ENCODE measurements around the gene MBOAT2. TPM values are rescaled to one million over a fixed set of nuclear protein-coding genes. Genes with fewer than 3 reads are reported as not detected.

The MBOAT2 gene
- polyA plus RNA-seq, 4 donors = 1.4 to 15.8 (median 2.5) TPM

DNA sequence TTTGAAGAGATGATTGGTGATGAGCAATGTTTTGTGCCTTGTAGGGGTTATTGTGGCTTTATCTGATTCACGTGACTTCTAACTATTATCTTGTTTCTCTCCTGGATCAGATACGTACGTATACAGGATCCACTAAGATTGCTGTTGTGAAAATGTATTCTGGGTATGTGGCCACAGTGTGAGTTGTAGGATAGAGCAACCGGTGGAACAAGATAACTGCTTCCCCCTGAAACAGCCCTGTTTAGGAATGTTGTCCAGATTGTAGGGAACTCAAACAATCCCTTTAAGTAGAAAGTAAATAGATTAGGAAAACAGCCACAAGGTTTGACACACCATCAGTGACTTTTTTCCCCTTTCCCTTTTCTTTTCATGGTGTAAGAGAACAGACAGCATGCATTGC is 22.3 kb upstream of the MBOAT2 start:
- Histone ChIP-seq H3K9me3 (ENCODE audit: control insufficient read depth in 2 of 2, insufficient read depth in 1 of 2, low read depth in 1 of 2, low read length in 1 of 2) (no peaks in the 10 kb centered on the region), H3K27ac (ENCODE audit: low read depth in 1 of 3, low read length in 2 of 3) (no peak overlapping the region), H3K4me1 (ENCODE audit: control insufficient read depth in 3 of 3, insufficient read depth in 2 of 3, low read depth in 1 of 3, low read length in 2 of 3) (no peaks in the 10 kb centered on the region), H3K36me3 (ENCODE audit: control insufficient read depth in 3 of 3, insufficient read depth in 2 of 3, low read depth in 1 of 3, low read length in 3 of 3) (no peaks in the 10 kb centered on the region), H3K4me3 (ENCODE audit: low read depth in 1 of 3, low read length in 3 of 3) (no peak overlapping the region), H3K27me3 (ENCODE audit: control insufficient read depth in 3 of 3, insufficient read depth in 3 of 3, low read length in 3 of 3) (peaks cover 0 to 6% (median 0%) of the 10 kb centered on the region in 3 donors)
- no peak for DNase-seq
- no peak for FAIRE-seq
- WGBS, 3 donors = 50 to 72% (median 68%) methylated on average over 4 of the region's 4 CpGs

DNA sequence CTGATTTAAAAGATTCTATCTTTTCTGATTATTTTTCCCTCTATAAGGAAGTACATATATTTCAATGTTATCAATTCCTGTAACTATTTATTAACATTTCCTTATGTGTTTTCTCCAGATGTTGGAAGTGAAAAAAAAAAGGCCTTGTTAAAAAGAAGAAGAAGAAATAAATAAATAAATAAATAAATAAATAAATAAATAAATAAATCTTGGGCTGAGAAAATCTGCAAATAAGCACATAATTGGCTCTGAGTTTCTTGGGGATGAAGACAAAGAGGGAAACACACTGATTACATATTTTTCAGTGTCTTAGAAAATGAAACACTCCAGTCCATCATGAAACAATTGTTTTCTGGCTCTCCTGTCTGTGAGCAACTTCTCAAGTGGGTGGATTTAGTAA is 21.1 kb upstream of the MBOAT2 start:
- DNase-seq = no peak
- H3K36me3 ChIP-seq (ENCODE audit: control insufficient read depth in 3 of 3, insufficient read depth in 2 of 3, low read depth in 1 of 3, low read length in 3 of 3) = no peaks in the 10 kb centered on the region
- no peaks in the 10 kb centered on the region for H3K4me1 ChIP-seq (ENCODE audit: control insufficient read depth in 3 of 3, insufficient read depth in 2 of 3, low read depth in 1 of 3, low read length in 2 of 3)
- H3K9me3 ChIP-seq (ENCODE audit: control insufficient read depth in 2 of 2, insufficient read depth in 1 of 2, low read depth in 1 of 2, low read length in 1 of 2) = no peaks in the 10 kb centered on the region
- FAIRE-seq = no peak
- H3K27ac ChIP-seq (ENCODE audit: low read depth in 1 of 3, low read length in 2 of 3) = no peak overlapping the region
- peaks cover 0 to 3% (median 0%) of the 10 kb centered on the region in 3 donors for H3K27me3 ChIP-seq (ENCODE audit: control insufficient read depth in 3 of 3, insufficient read depth in 3 of 3, low read length in 3 of 3)
- H3K4me3 ChIP-seq (ENCODE audit: low read depth in 1 of 3, low read length in 3 of 3) = no peak overlapping the region

DNA sequence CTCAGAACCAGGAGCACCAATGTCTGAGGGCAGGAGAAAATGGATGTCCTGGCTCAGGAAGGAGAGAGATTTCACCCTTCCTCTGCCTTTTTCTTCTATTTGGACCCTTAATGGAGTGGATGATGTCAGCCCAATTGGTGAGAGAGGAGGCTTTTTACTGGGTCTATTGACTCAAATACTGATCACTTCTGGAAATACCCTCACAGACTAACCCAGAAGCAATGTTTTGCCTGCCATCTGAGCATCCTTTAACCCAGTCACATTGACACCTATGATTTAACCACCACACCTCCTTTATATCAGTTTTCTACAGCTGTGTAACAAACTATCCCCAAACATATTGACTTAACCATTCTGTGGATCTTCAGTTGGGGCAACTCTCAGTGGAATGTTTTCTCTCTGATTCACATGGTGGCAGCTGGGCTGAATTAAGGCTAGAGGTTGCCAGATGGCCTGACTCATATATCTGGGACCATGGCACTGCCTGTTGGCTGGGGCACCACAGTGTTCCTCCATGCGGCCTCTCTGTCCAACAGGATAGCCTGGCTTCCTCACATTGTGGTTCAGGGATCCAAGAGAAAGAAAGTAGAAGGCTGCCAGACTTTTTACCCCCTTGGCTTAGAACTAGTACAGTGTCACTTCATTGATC is 18.2 kb upstream of the MBOAT2 start:
- H3K27me3 ChIP-seq (ENCODE audit: control insufficient read depth in 3 of 3, insufficient read depth in 3 of 3, low read length in 3 of 3) = peaks cover 0 to 3% (median 0%) of the 10 kb centered on the region in 3 donors
- FAIRE-seq (no peak), DNase-seq (no peak)
- H3K36me3 ChIP-seq (ENCODE audit: control insufficient read depth in 3 of 3, insufficient read depth in 2 of 3, low read depth in 1 of 3, low read length in 3 of 3) = no peaks in the 10 kb centered on the region
- no peaks in the 10 kb centered on the region for H3K9me3 ChIP-seq (ENCODE audit: control insufficient read depth in 2 of 2, insufficient read depth in 1 of 2, low read depth in 1 of 2, low read length in 1 of 2)
- 96 to 100% (median 100%) methylated on average over 1 of the region's 1 CpG for whole genome bisulfite sequencing, 3 donors
- no peak overlapping the region for H3K4me3 ChIP-seq (ENCODE audit: low read depth in 1 of 3, low read length in 3 of 3)
- H3K4me1 ChIP-seq (ENCODE audit: control insufficient read depth in 3 of 3, insufficient read depth in 2 of 3, low read depth in 1 of 3, low read length in 2 of 3) = no peaks in the 10 kb centered on the region
- no peak overlapping the region for H3K27ac ChIP-seq (ENCODE audit: low read depth in 1 of 3, low read length in 2 of 3)

DNA sequence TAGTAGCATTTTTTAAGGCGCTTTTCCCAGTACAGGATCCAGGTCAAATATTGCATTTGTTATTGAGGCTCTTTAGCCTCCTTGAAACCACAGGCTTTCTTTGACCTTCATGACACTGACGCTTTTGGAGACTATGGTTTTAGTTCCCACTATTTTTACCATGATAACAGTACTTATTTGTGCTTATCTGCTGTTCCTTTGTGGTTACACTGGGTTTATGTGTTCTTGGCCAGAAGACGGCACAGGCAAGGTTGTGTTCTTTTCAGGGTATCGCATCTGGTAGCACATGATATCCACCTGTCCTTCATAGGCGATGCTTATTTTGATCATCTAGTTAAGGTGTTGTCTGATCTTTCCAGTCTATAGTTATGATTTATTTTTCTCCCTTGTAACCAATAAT is 16.8 kb upstream of the MBOAT2 start:
- no peak for DNase-seq
- Histone ChIP-seq H3K9me3 (ENCODE audit: control insufficient read depth in 2 of 2, insufficient read depth in 1 of 2, low read depth in 1 of 2, low read length in 1 of 2) (no peaks in the 10 kb centered on the region), H3K4me3 (ENCODE audit: low read depth in 1 of 3, low read length in 3 of 3) (no peak overlapping the region), H3K36me3 (ENCODE audit: control insufficient read depth in 3 of 3, insufficient read depth in 2 of 3, low read depth in 1 of 3, low read length in 3 of 3) (no peaks in the 10 kb centered on the region), H3K4me1 (ENCODE audit: control insufficient read depth in 3 of 3, insufficient read depth in 2 of 3, low read depth in 1 of 3, low read length in 2 of 3) (no peaks in the 10 kb centered on the region), H3K27ac (ENCODE audit: low read depth in 1 of 3, low read length in 2 of 3) (no peak overlapping the region), H3K27me3 (ENCODE audit: control insufficient read depth in 3 of 3, insufficient read depth in 3 of 3, low read length in 3 of 3) (peaks cover 0 to 3% (median 0%) of the 10 kb centered on the region in 3 donors)
- FAIRE-seq = no peak
- 89 to 91% (median 90%) methylated on average over 5 of the region's 5 CpGs for WGBS, 3 donors

DNA sequence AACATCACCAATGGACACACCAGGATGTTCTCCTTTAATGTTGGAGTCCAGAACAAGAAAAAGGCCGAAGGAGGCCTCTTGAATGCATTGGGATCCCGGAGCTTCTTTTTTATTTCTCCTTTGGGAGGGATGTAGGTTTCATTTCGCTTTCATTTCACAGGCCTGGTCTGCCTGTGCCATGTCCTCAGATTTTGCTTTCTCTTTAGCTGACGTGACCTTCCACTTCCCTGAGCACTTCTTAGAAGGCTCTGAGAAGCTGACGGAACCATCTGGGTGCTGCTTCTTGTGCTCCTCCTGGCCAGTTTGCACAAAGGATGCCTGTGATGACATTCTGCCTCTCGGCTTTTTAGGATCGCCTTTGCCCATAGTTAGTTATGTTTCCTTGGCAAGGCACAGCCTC is 15.1 kb upstream of the MBOAT2 start:
- Histone ChIP-seq H3K4me1 (ENCODE audit: control insufficient read depth in 3 of 3, insufficient read depth in 2 of 3, low read depth in 1 of 3, low read length in 2 of 3) (no peaks in the 10 kb centered on the region), H3K4me3 (ENCODE audit: low read depth in 1 of 3, low read length in 3 of 3) (no peak overlapping the region), H3K27ac (ENCODE audit: low read depth in 1 of 3, low read length in 2 of 3) (no peak overlapping the region), H3K27me3 (ENCODE audit: control insufficient read depth in 3 of 3, insufficient read depth in 3 of 3, low read length in 3 of 3) (peaks cover 0 to 3% (median 0%) of the 10 kb centered on the region in 3 donors), H3K36me3 (ENCODE audit: control insufficient read depth in 3 of 3, insufficient read depth in 2 of 3, low read depth in 1 of 3, low read length in 3 of 3) (no peaks in the 10 kb centered on the region), H3K9me3 (ENCODE audit: control insufficient read depth in 2 of 2, insufficient read depth in 1 of 2, low read depth in 1 of 2, low read length in 1 of 2) (no peaks in the 10 kb centered on the region)
- 52 to 70% (median 54%) methylated on average over 7 of the region's 7 CpGs for WGBS, 3 donors
- FAIRE-seq (no peak), DNase-seq (peak in 1 of 2 donors; percentile 57)

DNA sequence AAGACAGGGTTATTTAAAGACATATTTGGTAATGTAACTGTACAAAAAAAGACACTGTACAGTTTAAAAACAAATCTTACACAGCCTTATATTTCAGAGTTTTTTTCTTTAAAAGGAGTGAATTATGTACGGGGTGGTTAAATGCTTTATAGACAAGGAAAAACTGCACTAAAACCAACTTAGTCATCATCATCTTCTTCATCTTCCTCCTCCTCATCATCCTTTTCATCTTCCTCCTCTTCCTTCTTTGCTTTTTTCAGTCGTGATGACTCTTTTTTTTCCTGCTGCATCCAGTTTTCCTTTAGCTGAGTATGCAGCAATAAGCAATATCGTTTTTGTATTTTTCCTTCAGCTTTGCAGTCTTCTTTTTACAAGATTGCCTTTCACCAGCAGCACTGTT is 14.6 kb upstream of the MBOAT2 start:
- H3K36me3 ChIP-seq (ENCODE audit: control insufficient read depth in 3 of 3, insufficient read depth in 2 of 3, low read depth in 1 of 3, low read length in 3 of 3) = no peaks in the 10 kb centered on the region
- H3K27me3 ChIP-seq (ENCODE audit: control insufficient read depth in 3 of 3, insufficient read depth in 3 of 3, low read length in 3 of 3) = peaks cover 0 to 3% (median 0%) of the 10 kb centered on the region in 3 donors
- no peaks in the 10 kb centered on the region for H3K9me3 ChIP-seq (ENCODE audit: control insufficient read depth in 2 of 2, insufficient read depth in 1 of 2, low read depth in 1 of 2, low read length in 1 of 2)
- H3K27ac ChIP-seq (ENCODE audit: low read depth in 1 of 3, low read length in 2 of 3) = no peak overlapping the region
- no peak for DNase-seq
- WGBS, 3 donors = 42 to 70% (median 54%) methylated on average over 3 of the region's 3 CpGs
- no peak overlapping the region for H3K4me3 ChIP-seq (ENCODE audit: low read depth in 1 of 3, low read length in 3 of 3)
- no peak for FAIRE-seq
- no peaks in the 10 kb centered on the region for H3K4me1 ChIP-seq (ENCODE audit: control insufficient read depth in 3 of 3, insufficient read depth in 2 of 3, low read depth in 1 of 3, low read length in 2 of 3)

DNA sequence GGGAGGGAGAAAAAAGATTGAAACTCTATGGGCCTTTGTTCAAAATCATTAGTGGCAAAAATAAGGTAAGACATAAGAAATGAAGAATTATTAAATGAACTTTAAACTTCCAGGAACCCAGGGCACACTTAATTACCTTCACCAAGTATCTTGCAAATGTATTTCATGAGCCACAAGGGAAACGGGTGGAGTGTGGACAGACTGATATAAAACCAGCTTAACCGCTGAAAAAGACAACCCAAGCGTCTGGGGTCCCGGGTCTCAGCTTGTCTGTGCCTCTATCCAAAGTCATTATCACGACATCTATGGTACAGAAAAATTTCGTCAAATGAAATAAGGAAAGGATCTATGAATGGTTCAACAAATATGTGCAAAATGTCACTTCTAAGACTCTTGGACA is 13.9 kb upstream of the MBOAT2 start:
- Histone ChIP-seq H3K4me3 (ENCODE audit: low read depth in 1 of 3, low read length in 3 of 3) (no peak overlapping the region), H3K4me1 (ENCODE audit: control insufficient read depth in 3 of 3, insufficient read depth in 2 of 3, low read depth in 1 of 3, low read length in 2 of 3) (no peaks in the 10 kb centered on the region), H3K9me3 (ENCODE audit: control insufficient read depth in 2 of 2, insufficient read depth in 1 of 2, low read depth in 1 of 2, low read length in 1 of 2) (no peaks in the 10 kb centered on the region), H3K27ac (ENCODE audit: low read depth in 1 of 3, low read length in 2 of 3) (no peak overlapping the region), H3K27me3 (ENCODE audit: control insufficient read depth in 3 of 3, insufficient read depth in 3 of 3, low read length in 3 of 3) (peaks cover 0 to 4% (median 0%) of the 10 kb centered on the region in 3 donors), H3K36me3 (ENCODE audit: control insufficient read depth in 3 of 3, insufficient read depth in 2 of 3, low read depth in 1 of 3, low read length in 3 of 3) (no peaks in the 10 kb centered on the region)
- FAIRE-seq (no peak), DNase-seq (no peak)
- WGBS, 3 donors = 86 to 89% (median 87%) methylated on average over 6 of the region's 6 CpGs

DNA sequence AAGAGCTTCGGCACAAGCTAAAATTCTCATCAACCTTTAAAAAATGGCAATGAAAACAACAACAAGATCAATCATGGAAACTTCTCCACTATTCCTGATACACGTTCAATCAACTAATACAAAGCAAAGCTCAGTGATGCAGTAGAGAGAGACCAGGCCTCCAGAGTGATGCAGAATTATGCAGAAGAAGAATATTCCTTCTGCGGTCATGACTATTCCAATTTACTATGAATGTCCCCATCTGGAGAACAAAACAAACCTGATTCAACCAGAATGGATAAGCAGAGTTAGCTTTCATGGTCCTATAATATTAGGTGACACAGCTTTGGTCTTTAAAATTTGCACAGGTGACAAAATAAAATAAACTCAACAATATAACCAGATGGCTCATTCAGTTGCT is 12.5 kb upstream of the MBOAT2 start:
- H3K27me3 ChIP-seq (ENCODE audit: control insufficient read depth in 3 of 3, insufficient read depth in 3 of 3, low read length in 3 of 3) = peaks cover 0 to 2% (median 0%) of the 10 kb centered on the region in 3 donors
- no peaks in the 10 kb centered on the region for H3K36me3 ChIP-seq (ENCODE audit: control insufficient read depth in 3 of 3, insufficient read depth in 2 of 3, low read depth in 1 of 3, low read length in 3 of 3)
- 87 to 89% (median 88%) methylated on average over 3 of the region's 3 CpGs for WGBS, 3 donors
- H3K4me3 ChIP-seq (ENCODE audit: low read depth in 1 of 3, low read length in 3 of 3) = no peak overlapping the region
- no peaks in the 10 kb centered on the region for H3K9me3 ChIP-seq (ENCODE audit: control insufficient read depth in 2 of 2, insufficient read depth in 1 of 2, low read depth in 1 of 2, low read length in 1 of 2)
- no peak for DNase-seq
- no peak for FAIRE-seq
- no peaks in the 10 kb centered on the region for H3K4me1 ChIP-seq (ENCODE audit: control insufficient read depth in 3 of 3, insufficient read depth in 2 of 3, low read depth in 1 of 3, low read length in 2 of 3)
- no peak overlapping the region for H3K27ac ChIP-seq (ENCODE audit: low read depth in 1 of 3, low read length in 2 of 3)

DNA sequence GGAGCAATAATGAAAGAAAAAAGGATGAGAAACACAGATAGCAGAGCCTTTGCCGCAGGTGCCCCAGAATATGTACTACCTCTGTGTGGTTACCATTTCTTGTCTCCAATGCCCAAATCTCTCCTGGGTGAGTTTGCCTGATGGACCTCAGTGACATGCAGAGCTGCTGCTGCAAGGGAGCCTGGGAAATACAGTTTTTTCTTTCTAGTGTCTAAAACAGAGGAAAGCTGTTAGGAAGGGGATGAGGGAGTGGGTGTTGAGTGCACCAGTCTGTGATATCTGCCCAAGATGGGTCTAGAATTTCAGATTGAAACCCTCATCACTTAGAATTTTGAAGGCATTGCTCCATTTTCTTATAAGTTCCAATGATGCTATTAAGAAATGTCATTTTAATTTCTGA is 9.9 kb upstream of the MBOAT2 start:
- Histone ChIP-seq H3K36me3 (ENCODE audit: control insufficient read depth in 3 of 3, insufficient read depth in 2 of 3, low read depth in 1 of 3, low read length in 3 of 3) (no peaks in the 10 kb centered on the region), H3K4me3 (ENCODE audit: low read depth in 1 of 3, low read length in 3 of 3) (no peak overlapping the region), H3K27me3 (ENCODE audit: control insufficient read depth in 3 of 3, insufficient read depth in 3 of 3, low read length in 3 of 3) (peaks cover 0 to 2% (median 0%) of the 10 kb centered on the region in 3 donors), H3K4me1 (ENCODE audit: control insufficient read depth in 3 of 3, insufficient read depth in 2 of 3, low read depth in 1 of 3, low read length in 2 of 3) (no peaks in the 10 kb centered on the region), H3K9me3 (ENCODE audit: control insufficient read depth in 2 of 2, insufficient read depth in 1 of 2, low read depth in 1 of 2, low read length in 1 of 2) (no peaks in the 10 kb centered on the region), H3K27ac (ENCODE audit: low read depth in 1 of 3, low read length in 2 of 3) (no peak overlapping the region)
- DNase-seq = no peak
- WGBS, 3 donors = 90 to 97% (median 94%) methylated on average over 1 of the region's 1 CpG
- no peak for FAIRE-seq

All from small intestine (tissue), 7 donors.